B cell (primary cell): ENCODE data around the gene PPP2R5C. TPM values are rescaled to one million over a fixed set of nuclear protein-coding genes. Genes with fewer than 3 reads are reported as not detected.
A peak's percentile ranks its signal among the peaks of the same experiment; 100 is the strongest.

ENCODE experiments used
- ATAC-seq: fragments of 200-7000 bp; cut with Tn5 transposase; one replicate; pipeline ENCODE4 v1.10.0; 2021; ENCODE audit warnings: low read depth, mild to moderate bottlenecking, moderate number of reproducible peaks, moderate library complexity
- CTCF ChIA-PET: fragments of 350-600 bp; sonication (Branson Sonifier 250); formaldehyde crosslinking; loops from one replicate; lab custom pipeline; 2021; ENCODE audit warnings: antibody characterized with exemption, inconsistent platforms; lab: Charles Lee
- POLR2A ChIA-PET: fragments of 350-600 bp; sonication (Branson Sonifier 250); formaldehyde crosslinking; loops from one replicate; lab custom pipeline; 2021; ENCODE audit warnings: antibody characterized with exemption; lab: Charles Lee
- DNase-seq: peaks from one replicate; pipeline ENCODE4 v3.0.0; 2013
- H2AFZ ChIP-seq: 2 replicates; pipeline ENCODE4 v1.6.1; 2012; ENCODE audit warnings: mild to moderate bottlenecking, low read depth, low read length; ENCODE audit not compliant: insufficient read depth, poor library complexity, severe bottlenecking
- H3K27ac ChIP-seq, 2 donors: 1 replicate in 1 of 2; 2 replicates in 1 of 2; pipeline ENCODE4 v1.5.1; 2012 to 2013; ENCODE audit warnings: low read length in 2 of 2, mild to moderate bottlenecking in 2 of 2, moderate library complexity in 1 of 2
- H3K27me3 ChIP-seq, 4 experiments: fragments of 200-600 bp in 1 of 4; sonication (generic) in 1 of 4; replicated peaks in 1 of 4; 1 replicate in 2 of 4; 2 replicates in 2 of 4; pipeline versions ENCODE4 v1.6.1 to v1.7.0; 2013 to 2016; ENCODE audit warnings: low read length in 3 of 4, mild to moderate bottlenecking in 2 of 4, mixed read lengths in 1 of 4, moderate library complexity in 1 of 4; ENCODE audit not compliant: insufficient read depth in 4 of 4, control insufficient read depth in 3 of 4; ENCODE audit errors: control extremely low read depth in 1 of 4
- H3K36me3 ChIP-seq, 2 experiments: replicated peaks in 1 of 2; 1 replicate in 1 of 2; 2 replicates in 1 of 2; pipeline versions ENCODE4 v1.6.1 to v1.7.1; 2013; ENCODE audit warnings: low read length in 1 of 2; ENCODE audit not compliant: insufficient read depth in 2 of 2, control insufficient read depth in 1 of 2; ENCODE audit errors: control extremely low read depth in 1 of 2, extremely low read depth in 1 of 2
- H3K4me1 ChIP-seq, 2 donors: fragments of 200-600 bp in 1 of 2; sonication (generic) in 1 of 2; 1 replicate in 1 of 2; 2 replicates in 1 of 2; pipeline versions ENCODE4 v1.5.1 to v1.6.1; 2013 to 2017; ENCODE audit warnings: low read length in 2 of 2; ENCODE audit not compliant: control insufficient read depth in 2 of 2, insufficient read depth in 2 of 2
- H3K4me2 ChIP-seq: replicated peaks from 2 replicates; pipeline ENCODE3; 2012; ENCODE audit warnings: mild to moderate bottlenecking, low read depth, low read length; ENCODE audit not compliant: poor library complexity, severe bottlenecking
- H3K4me3 ChIP-seq, 5 experiments: fragments of 200-600 bp in 1 of 5; sonication (generic) in 1 of 5; 1 replicate in 3 of 5; 2 replicates in 2 of 5; pipeline versions ENCODE4 v1.5.1 to v1.7.0; 2011 to 2016; ENCODE audit warnings: low read length in 4 of 5, mild to moderate bottlenecking in 4 of 5, low read depth in 2 of 5, control low read depth in 1 of 5, moderate library complexity in 1 of 5; ENCODE audit not compliant: insufficient read depth in 1 of 5; ENCODE audit errors: control extremely low read depth in 1 of 5, extremely low read depth in 1 of 5
- H3K79me2 ChIP-seq: fragments of 200-600 bp; sonication (generic); one replicate; pipeline ENCODE4 v1.6.0; 2016; ENCODE audit warnings: low read length; ENCODE audit not compliant: control insufficient read depth, insufficient read depth
- H3K9ac ChIP-seq: fragments of 200-600 bp; sonication (generic); 2 replicates; pipeline ENCODE4 v1.6.1; 2017; ENCODE audit warnings: mild to moderate bottlenecking, low read length, moderate library complexity
- H3K9me3 ChIP-seq, 3 donors: one replicate each; pipeline versions ENCODE4 v1.6.1 to v1.7.1; 2013; ENCODE audit warnings: low read length in 2 of 3; ENCODE audit not compliant: control insufficient read depth in 2 of 3, insufficient read depth in 1 of 3; ENCODE audit errors: control extremely low read depth in 1 of 3
- H4K20me1 ChIP-seq: 2 replicates; pipeline ENCODE4 v1.6.0; 2012; ENCODE audit warnings: mild to moderate bottlenecking, low read length; ENCODE audit not compliant: insufficient read depth, control insufficient read depth, poor library complexity, severe bottlenecking
- H3K27ac Mint-ChIP-seq: one replicate; pipeline ENCODE4 v1.8.0; 2021; ENCODE audit warnings: mixed read lengths
- H3K27me3 Mint-ChIP-seq: one replicate; pipeline ENCODE4 v1.8.0; 2021; ENCODE audit warnings: mixed read lengths
- H3K4me1 Mint-ChIP-seq: one replicate; pipeline ENCODE4 v1.8.0; 2021; ENCODE audit warnings: mixed read lengths
- H3K4me3 Mint-ChIP-seq: one replicate; pipeline ENCODE4 v1.8.0; 2021; ENCODE audit warnings: mixed read lengths
- H3K9me3 Mint-ChIP-seq: one replicate; pipeline ENCODE4 v1.8.0; 2022; ENCODE audit warnings: mixed read lengths; ENCODE audit not compliant: insufficient read depth
- EZH2 ChIP-seq: IDR thresholded peaks from 2 replicates; pipeline ENCODE4 v1.6.1; 2012; ENCODE audit warnings: borderline replicate concordance, low read depth, mild to moderate bottlenecking, moderate library complexity, low read length; ENCODE audit not compliant: insufficient read depth, poor library complexity, severe bottlenecking
- WGBS: methylation state at CpG from one replicate; pipeline ENCODE4 v1.1.5; 2013; ENCODE audit warnings: missing lambda C conversion rate; ENCODE audit not compliant: insufficient coverage; 5-methylcytosine and 5-hydroxymethylcytosine counted together
- intact Hi-C: fragments of 100-400 bp; cut with micrococcal nuclease; formaldehyde crosslinking; loops from one replicate; pipeline ENCODE4 v1.10.0; 2022
- polyA plus RNA-seq: library from polyadenylated mRNA; depleted of rRNA; stranded (reverse); fragments of >200 nt; gene quantifications from 2 replicates; pipeline ENCODE4 v1.2.3, GENCODE V29; 2012
- total RNA-seq, 2 donors: library from RNA; stranded (reverse); fragments of 120-200 nt in 1 of 2; gene quantifications; 1 replicate in 1 of 2; 2 replicates in 1 of 2; pipeline versions ENCODE4 v1.2.3 to v1.2.4, GENCODE V29; 2013 to 2022
- TF ChIP-seq, protein P1 (sequence below): fragments of 200-600 bp; IDR thresholded peaks from one replicate; pipeline ENCODE4 v1.8.0; 2022; ENCODE audit warnings: antibody characterized with exemption, mild to moderate bottlenecking

PPP2R5C gene
- total and polyA plus RNA-seq, 2 donors (not counting 1 experiment from before 2014, with no cell fraction given), result 91.7 to 330 TPM

DNA sequence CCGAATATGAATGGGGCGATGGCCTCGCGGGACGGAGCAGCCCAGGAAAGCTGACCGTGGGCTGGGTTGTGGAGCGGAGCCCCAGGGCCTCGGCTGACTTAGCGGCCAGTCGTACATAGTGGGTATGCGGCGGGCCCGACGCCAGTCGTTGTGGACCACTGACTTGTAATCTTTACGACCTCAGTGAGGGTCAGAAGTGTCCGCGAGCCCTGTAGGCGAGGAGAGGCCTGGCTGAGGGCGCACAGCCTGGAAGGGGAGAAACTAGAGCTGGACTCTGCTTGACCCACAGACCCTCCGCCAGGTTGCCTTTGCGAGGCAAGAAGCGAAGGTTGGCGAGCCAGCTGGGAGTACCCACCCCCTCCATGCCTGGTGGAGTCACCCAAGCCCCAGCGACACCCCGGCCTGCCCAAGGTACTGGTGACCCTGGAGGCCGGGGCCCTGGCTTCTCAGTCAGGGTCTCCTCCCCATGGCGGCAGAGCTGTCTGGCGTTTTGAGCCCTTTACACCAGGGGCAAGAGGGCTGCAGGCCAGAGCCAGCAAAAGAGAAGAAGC is 187.2 kb downstream of the PPP2R5C start:
- H3K79me2 ChIP-seq, result peaks cover 13% of the 10 kb centered on the region
- DNase-seq, result no peak
- Mint-ChIP-seq H3K4me3 (peak overlapping the region; percentile 97), H3K27me3 (peaks cover 19% of the 10 kb centered on the region), H3K27ac (peak overlapping the region; percentile 99), H3K4me1 (peaks cover 23% of the 10 kb centered on the region), H3K9me3 (no peaks in the 10 kb centered on the region)
- H4K20me1 ChIP-seq, result no peaks in the 10 kb centered on the region
- peaks cover 0 to 13% (median 2%) of the 10 kb centered on the region in 4 experiments for H3K27me3 ChIP-seq
- peak overlapping the region; percentile 80 to 99 (median 91) for H3K4me3 ChIP-seq
- 11% methylated on average over 27 of the region's 29 CpGs for WGBS
- ChIA-PET POLR2A (interaction anchor here (0.6 to 2.1 kb wide), 9 partner anchors 9 to 661 kb away, joined by 3 to 21 read pairs (median 5); partner anchors contain the start of gene DYNC1H1), CTCF (interaction anchor here (0.7 to 2.9 kb wide), 10 partner anchors 9 to 368 kb away, joined by 3 to 14 read pairs (median 4); no protein-coding TSS in a partner anchor)
- H3K9me3 ChIP-seq, result no peaks in the 10 kb centered on the region
- H3K9ac ChIP-seq, result peak overlapping the region; percentile 96
- H3K4me2 ChIP-seq, result peak overlapping the region; percentile 96
- peaks cover 10 to 18% of the 10 kb centered on the region in 2 donors for H3K4me1 ChIP-seq
- TF ChIP-seq, protein P1, sequence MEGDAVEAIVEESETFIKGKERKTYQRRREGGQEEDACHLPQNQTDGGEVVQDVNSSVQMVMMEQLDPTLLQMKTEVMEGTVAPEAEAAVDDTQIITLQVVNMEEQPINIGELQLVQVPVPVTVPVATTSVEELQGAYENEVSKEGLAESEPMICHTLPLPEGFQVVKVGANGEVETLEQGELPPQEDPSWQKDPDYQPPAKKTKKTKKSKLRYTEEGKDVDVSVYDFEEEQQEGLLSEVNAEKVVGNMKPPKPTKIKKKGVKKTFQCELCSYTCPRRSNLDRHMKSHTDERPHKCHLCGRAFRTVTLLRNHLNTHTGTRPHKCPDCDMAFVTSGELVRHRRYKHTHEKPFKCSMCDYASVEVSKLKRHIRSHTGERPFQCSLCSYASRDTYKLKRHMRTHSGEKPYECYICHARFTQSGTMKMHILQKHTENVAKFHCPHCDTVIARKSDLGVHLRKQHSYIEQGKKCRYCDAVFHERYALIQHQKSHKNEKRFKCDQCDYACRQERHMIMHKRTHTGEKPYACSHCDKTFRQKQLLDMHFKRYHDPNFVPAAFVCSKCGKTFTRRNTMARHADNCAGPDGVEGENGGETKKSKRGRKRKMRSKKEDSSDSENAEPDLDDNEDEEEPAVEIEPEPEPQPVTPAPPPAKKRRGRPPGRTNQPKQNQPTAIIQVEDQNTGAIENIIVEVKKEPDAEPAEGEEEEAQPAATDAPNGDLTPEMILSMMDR, result no peak
- no peak for TF ChIP-seq EZH2
- H3K27ac ChIP-seq, result peak overlapping the region; percentile 97 to 99
- intact Hi-C loops, result loop anchor here (1.0 to 10.0 kb wide), 11 partner anchors 16 to 1896 kb away; partner anchors contain the start of genes DYNC1H1, HSP90AA1, MOK and PPP1R13B
- no peak for ATAC-seq
- H2AFZ ChIP-seq, result peak overlapping the region; percentile 84
- no peaks in the 10 kb centered on the region for H3K36me3 ChIP-seq

DNA sequence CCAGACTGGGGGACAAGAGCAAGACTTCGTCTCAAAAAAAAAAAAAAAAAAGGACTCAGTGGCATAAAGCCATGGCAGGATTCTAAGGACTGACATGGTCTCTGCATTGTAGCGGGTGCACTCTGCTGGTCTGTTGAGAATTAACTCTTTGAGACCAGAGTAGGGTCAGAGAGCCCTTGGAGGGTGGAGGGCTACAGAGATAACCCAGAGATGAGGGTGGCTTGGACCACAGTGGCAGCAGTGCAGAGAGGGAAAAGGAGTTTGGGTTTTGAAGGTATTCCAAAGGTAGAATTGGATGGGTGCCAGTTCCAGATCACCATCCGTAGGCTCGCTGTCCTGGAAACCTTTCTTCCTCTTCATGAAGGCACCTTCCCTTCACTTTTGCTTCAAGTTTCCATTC is 188.6 kb downstream of the PPP2R5C start:
- Histone ChIP-seq H3K36me3 (no peaks in the 10 kb centered on the region), H2AFZ (no peak overlapping the region), H3K9ac (no peak overlapping the region), H3K27me3 (peaks cover 0 to 11% (median under 1%) of the 10 kb centered on the region in 4 experiments), H4K20me1 (no peaks in the 10 kb centered on the region), H3K4me2 (no peak overlapping the region), H3K4me3 (no peak overlapping the region), H3K27ac (no peak overlapping the region), H3K79me2 (peaks cover 13% of the 10 kb centered on the region), H3K4me1 (peaks cover 10 to 18% of the 10 kb centered on the region in 2 donors), H3K9me3 (no peaks in the 10 kb centered on the region)
- CTCF ChIA-PET, result interaction anchor here (0.7 to 2.1 kb wide), 2 partner anchors 179 to 210 kb away, joined by 6 to 7 read pairs; no protein-coding TSS in a partner anchor
- WGBS, result 100% methylated on average over 1 of the region's 4 CpGs
- intact Hi-C loops, result no loop called here
- Mint-ChIP-seq H3K27me3 (peaks cover 12% of the 10 kb centered on the region), H3K27ac (no peak overlapping the region), H3K4me3 (no peak overlapping the region), H3K4me1 (peaks cover 23% of the 10 kb centered on the region), H3K9me3 (no peaks in the 10 kb centered on the region)
- ATAC-seq (no peak), DNase-seq (no peak)
- TF ChIP-seq, protein P1, result no peak
- no peak for TF ChIP-seq EZH2
- POLR2A ChIA-PET, result interaction anchor here (0.7 kb wide), 1 partner anchor 106 kb away, joined by 4 read pairs; no protein-coding TSS in a partner anchor
